Measurements from ENCODE around the gene PHTF2.

Gene PHTF2

GRCh38 chr7:77877791-77878190, 79.2 kb downstream of the PHTF2 start:
- no peak for DNase-seq (ENCODE audit: low read depth in 2 of 2)

GRCh38 chr7:77878500-77878899, 79.9 kb downstream of the PHTF2 start:
- no peak for DNase-seq (ENCODE audit: low read depth in 2 of 2)

GRCh38 chr7:77879272-77879671, 80.7 kb downstream of the PHTF2 start:
- no peak for DNase-seq (ENCODE audit: low read depth in 2 of 2)

- no peak for DNase-seq (ENCODE audit: low read depth in 2 of 2)
Measured at GRCh38 chr7:77881871-77882270, 83.3 kb downstream of the PHTF2 start.

- no peak for DNase-seq (ENCODE audit: low read depth in 2 of 2)
Measured at GRCh38 chr7:77885155-77885554, 86.6 kb downstream of the PHTF2 start.

GRCh38 chr7:77887567-77887966, 89.0 kb downstream of the PHTF2 start:
- DNase-seq (ENCODE audit: low read depth in 2 of 2) = no peak

GRCh38 chr7:77888998-77889397, 90.4 kb downstream of the PHTF2 start:
- DNase-seq (ENCODE audit: low read depth in 2 of 2) = no peak

GRCh38 chr7:77893813-77894212, 95.2 kb downstream of the PHTF2 start:
- no peak for DNase-seq (ENCODE audit: low read depth in 2 of 2)

GRCh38 chr7:77894574-77895091, 96.1 kb downstream of the PHTF2 start:
- no peak for DNase-seq (ENCODE audit: low read depth in 2 of 2)

GRCh38 chr7:77895905-77896304, 97.3 kb downstream of the PHTF2 start:
- DNase-seq (ENCODE audit: low read depth in 2 of 2) = no peak

- no peak for DNase-seq (ENCODE audit: low read depth in 2 of 2)
Measured at GRCh38 chr7:77897004-77897547, 98.5 kb downstream of the PHTF2 start.

- DNase-seq (ENCODE audit: low read depth in 2 of 2) = no peak
Measured at GRCh38 chr7:77899516-77899915, 100.9 kb downstream of the PHTF2 start.

GRCh38 chr7:77903597-77903996, 105.0 kb downstream of the PHTF2 start:
- DNase-seq (ENCODE audit: low read depth in 2 of 2) = no peak

- no peak for DNase-seq (ENCODE audit: low read depth in 2 of 2)
Measured at GRCh38 chr7:77904252-77904651, 105.7 kb downstream of the PHTF2 start.

GRCh38 chr7:77907281-77907680, 108.7 kb downstream of the PHTF2 start:
- DNase-seq (ENCODE audit: low read depth in 2 of 2) = no peak

- DNase-seq (ENCODE audit: low read depth in 2 of 2) = no peak
Measured at GRCh38 chr7:77908664-77909063, 110.1 kb downstream of the PHTF2 start.

- no peak for DNase-seq (ENCODE audit: low read depth in 2 of 2)
Measured at GRCh38 chr7:77910124-77910523, 111.6 kb downstream of the PHTF2 start.

- no peak for DNase-seq (ENCODE audit: low read depth in 2 of 2)
Measured at GRCh38 chr7:77912293-77912692, 113.7 kb downstream of the PHTF2 start.

GRCh38 chr7:77913977-77914607, 115.5 kb downstream of the PHTF2 start:
- no peak for DNase-seq (ENCODE audit: low read depth in 2 of 2)

GRCh38 chr7:77917500-77918262, 119.1 kb downstream of the PHTF2 start:
- DNase-seq (ENCODE audit: low read depth in 2 of 2) = no peak

- DNase-seq (ENCODE audit: low read depth in 2 of 2) = no peak
Measured at GRCh38 chr7:77918676-77919075, 120.1 kb downstream of the PHTF2 start.

- DNase-seq (ENCODE audit: low read depth in 2 of 2) = no peak
Measured at GRCh38 chr7:77923419-77923818, 124.8 kb downstream of the PHTF2 start.

- DNase-seq (ENCODE audit: low read depth in 2 of 2) = no peak
Measured at GRCh38 chr7:77930496-77930895, 131.9 kb downstream of the PHTF2 start.
